ENCODE results near the gene CLDN14. TPM values are rescaled to one million over a fixed set of nuclear protein-coding genes. Genes with fewer than 3 reads are reported as not detected.

Gene CLDN14
- total and polyA plus RNA-seq, 12 donors: 0.06 TPM; not detected in 11

DNA sequence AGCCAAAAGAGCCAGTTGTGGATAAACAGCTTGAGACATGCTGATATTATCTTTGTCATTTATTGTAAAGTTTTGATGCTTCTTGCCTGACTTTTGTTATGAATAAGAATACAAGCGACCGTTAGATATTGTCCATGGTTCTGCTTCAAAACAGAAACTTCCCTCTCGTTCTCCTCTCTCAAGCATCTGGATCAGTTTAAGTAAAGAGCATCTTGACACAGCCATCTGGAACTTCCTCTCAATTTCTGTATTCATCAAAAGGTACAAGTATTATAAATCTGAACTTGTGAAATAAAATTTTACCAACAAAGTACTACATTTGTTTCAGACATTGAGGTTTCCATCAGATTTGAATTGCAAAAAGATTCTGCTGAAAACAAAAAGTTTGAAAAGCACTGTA is 36.4 kb upstream of the CLDN14 start:
- TF ChIP-seq, protein P1, sequence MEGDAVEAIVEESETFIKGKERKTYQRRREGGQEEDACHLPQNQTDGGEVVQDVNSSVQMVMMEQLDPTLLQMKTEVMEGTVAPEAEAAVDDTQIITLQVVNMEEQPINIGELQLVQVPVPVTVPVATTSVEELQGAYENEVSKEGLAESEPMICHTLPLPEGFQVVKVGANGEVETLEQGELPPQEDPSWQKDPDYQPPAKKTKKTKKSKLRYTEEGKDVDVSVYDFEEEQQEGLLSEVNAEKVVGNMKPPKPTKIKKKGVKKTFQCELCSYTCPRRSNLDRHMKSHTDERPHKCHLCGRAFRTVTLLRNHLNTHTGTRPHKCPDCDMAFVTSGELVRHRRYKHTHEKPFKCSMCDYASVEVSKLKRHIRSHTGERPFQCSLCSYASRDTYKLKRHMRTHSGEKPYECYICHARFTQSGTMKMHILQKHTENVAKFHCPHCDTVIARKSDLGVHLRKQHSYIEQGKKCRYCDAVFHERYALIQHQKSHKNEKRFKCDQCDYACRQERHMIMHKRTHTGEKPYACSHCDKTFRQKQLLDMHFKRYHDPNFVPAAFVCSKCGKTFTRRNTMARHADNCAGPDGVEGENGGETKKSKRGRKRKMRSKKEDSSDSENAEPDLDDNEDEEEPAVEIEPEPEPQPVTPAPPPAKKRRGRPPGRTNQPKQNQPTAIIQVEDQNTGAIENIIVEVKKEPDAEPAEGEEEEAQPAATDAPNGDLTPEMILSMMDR (IDR thresholded peaks at IDR 0.05): no peak
- Histone ChIP-seq H3K9me3 (no peaks in the 10 kb centered on the region), H3K27me3 (peaks cover 0 to 27% (median 7%) of the 10 kb centered on the region in 7 donors), H3K27ac (no peak overlapping the region), H3K36me3 (no peaks in the 10 kb centered on the region), H3K4me3 (no peak overlapping the region), H3K4me1 (peaks cover 0 to 4% (median 0%) of the 10 kb centered on the region in 9 donors)
- intact Hi-C loops (cut with DNase I): no loop called here
- 77 to 85% methylated on average over 3 of the region's 3 CpGs for WGBS, 2 donors
- ATAC-seq (no peak), DNase-seq (no peak)

DNA sequence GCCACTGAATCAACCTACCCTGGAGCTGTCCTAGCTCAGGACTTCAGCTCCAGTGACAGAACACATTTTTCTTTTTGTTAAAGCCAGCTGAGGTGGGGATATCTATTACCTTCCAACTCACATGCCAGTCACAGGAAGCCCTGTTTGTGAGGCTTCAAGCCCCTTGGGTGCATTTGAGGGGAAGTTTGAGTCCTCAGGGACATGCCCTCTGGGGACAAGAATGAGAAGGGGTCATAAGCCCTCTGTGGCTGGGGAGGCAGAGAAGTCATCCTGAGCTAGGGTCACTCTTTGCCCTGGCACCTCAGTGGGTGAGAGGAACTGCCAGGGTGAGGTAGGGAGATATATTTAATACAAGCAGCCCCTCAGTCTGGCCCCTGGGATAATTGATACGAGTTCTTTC is 33.5 kb upstream of the CLDN14 start:
- intact Hi-C loops (cut with DNase I): no loop called here
- DNase-seq (no peak), ATAC-seq (no peak)
- no peaks in the 10 kb centered on the region for H3K36me3 ChIP-seq
- H3K27me3 ChIP-seq: peaks cover 0 to 27% (median 7%) of the 10 kb centered on the region in 7 donors
- TF ChIP-seq, protein P1 (IDR thresholded peaks at IDR 0.05): no peak
- peaks cover 0 to 4% (median 0%) of the 10 kb centered on the region in 9 donors for H3K4me1 ChIP-seq
- no peak overlapping the region for H3K27ac ChIP-seq
- H3K9me3 ChIP-seq: no peaks in the 10 kb centered on the region
- 64 to 91% methylated on average over 1 of the region's 1 CpG for WGBS, 2 donors
- no peak overlapping the region for H3K4me3 ChIP-seq

DNA sequence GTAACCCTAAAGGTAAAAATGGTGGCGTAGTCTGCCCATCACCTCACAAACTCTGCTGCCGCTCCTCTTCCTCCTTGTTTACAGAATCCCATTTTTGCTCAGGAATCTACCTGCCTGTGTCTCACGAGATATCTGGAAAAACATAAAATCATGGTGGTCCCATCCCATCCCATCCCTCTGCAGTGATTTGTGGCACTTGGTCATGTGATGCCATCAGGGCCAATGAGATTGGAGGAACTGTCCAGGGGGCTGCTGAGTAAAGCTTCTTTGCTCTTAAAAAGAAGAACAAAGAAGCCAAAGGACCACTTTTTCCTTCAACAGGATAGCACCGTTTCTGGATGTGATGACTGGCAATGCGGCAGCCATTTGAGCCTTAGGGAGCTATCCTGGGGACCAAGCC is 33.0 kb upstream of the CLDN14 start:
- Histone ChIP-seq H3K36me3 (no peaks in the 10 kb centered on the region), H3K27ac (no peak overlapping the region), H3K4me3 (no peak overlapping the region), H3K9me3 (no peaks in the 10 kb centered on the region), H3K4me1 (peaks cover 0 to 4% (median 0%) of the 10 kb centered on the region in 9 donors), H3K27me3 (peaks cover 0 to 27% (median 7%) of the 10 kb centered on the region in 7 donors)
- DNase-seq: no peak
- intact Hi-C loops (cut with DNase I): no loop called here
- TF ChIP-seq, protein P1 (IDR thresholded peaks at IDR 0.05): no peak
- 73 to 79% methylated on average over 5 of the region's 5 CpGs for WGBS, 2 donors
- ATAC-seq: no peak

DNA sequence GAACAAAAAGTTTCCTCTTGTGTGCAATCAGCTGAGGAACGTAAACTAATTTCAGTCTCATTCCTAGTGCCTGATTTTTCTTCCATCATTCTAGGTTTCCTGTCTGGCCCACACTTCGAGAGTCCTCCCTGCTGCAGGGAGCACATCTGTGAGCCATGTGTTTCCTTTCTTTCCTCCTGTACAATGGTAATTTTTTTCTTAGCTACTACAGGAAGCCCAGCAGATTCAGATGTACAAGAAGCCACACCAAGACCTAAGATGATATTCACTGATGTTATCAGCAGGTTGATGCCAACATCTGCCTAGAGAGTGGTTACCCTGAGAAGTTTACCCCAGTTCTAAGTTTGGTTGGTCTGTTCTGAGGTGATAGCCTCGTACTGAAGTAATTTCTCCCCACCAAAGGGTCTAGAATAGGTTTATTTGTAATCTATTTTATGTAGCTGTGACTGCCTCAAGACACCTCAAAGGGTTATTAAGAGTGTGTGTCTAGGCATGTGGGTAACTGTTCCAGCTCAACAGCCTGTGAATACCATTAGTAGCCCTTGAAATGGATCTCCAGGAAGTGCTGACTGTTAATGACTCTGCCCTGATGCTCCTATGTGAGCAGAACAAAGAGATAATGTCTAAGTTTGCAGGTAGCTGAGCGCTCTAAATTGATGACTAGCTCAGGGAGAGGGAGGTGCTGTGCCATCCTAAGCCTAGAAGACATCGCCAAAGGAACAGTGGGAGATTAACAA is 31.7 kb upstream of the CLDN14 start:
- intact Hi-C loops (cut with DNase I): no loop called here
- 53 to 66% methylated on average over 5 of the region's 5 CpGs for WGBS, 2 donors
- no peak overlapping the region for H3K4me3 ChIP-seq
- H3K27ac ChIP-seq: no peak overlapping the region
- H3K36me3 ChIP-seq: no peaks in the 10 kb centered on the region
- H3K9me3 ChIP-seq: no peaks in the 10 kb centered on the region
- peaks cover 0 to 30% (median 10%) of the 10 kb centered on the region in 7 donors for H3K27me3 ChIP-seq
- TF ChIP-seq, protein P1 (IDR thresholded peaks at IDR 0.05): no peak
- H3K4me1 ChIP-seq: peaks cover 0 to 4% (median 0%) of the 10 kb centered on the region in 9 donors
- DNase-seq (no peak), ATAC-seq (no peak)
